Measurements from ENCODE around the gene FAM83D.

The FAM83D gene, protein sequence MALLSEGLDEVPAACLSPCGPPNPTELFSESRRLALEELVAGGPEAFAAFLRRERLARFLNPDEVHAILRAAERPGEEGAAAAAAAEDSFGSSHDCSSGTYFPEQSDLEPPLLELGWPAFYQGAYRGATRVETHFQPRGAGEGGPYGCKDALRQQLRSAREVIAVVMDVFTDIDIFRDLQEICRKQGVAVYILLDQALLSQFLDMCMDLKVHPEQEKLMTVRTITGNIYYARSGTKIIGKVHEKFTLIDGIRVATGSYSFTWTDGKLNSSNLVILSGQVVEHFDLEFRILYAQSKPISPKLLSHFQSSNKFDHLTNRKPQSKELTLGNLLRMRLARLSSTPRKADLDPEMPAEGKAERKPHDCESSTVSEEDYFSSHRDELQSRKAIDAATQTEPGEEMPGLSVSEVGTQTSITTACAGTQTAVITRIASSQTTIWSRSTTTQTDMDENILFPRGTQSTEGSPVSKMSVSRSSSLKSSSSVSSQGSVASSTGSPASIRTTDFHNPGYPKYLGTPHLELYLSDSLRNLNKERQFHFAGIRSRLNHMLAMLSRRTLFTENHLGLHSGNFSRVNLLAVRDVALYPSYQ

DNA sequence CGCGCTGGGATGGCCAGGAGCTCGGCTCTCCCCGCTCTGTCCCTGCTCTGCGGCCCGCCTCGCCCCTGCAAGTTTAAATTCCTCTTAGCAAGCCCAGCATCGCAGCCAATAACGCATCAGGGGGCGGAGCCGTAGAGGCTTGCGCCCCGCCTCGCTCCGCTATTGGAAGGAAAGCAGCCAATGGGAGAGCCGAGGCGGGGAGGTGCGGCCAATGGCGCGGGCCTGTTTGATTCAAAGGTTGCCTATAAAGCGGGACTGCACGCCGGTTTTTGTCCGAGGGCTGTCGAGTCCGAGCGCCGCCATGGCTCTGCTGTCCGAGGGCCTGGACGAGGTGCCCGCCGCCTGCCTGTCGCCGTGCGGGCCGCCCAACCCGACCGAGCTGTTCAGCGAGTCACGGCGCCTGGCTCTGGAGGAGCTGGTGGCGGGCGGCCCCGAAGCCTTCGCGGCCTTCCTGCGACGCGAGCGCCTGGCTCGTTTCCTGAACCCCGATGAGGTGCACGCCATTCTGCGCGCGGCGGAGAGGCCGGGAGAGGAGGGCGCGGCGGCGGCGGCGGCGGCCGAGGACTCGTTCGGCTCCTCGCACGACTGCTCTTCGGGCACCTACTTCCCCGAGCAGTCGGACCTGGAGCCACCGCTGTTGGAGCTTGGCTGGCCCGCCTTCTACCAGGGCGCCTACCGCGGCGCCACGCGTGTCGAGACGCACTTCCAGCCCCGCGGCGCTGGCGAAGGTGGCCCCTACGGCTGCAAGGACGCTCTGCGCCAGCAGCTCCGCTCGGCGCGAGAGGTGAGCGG lies at the start of gene FAM83D:
FAM83D (plus strand) TSS at position 276 of the 792 bp plus-strand sequence; CDS start at position 302, 26 bp downstream.
- FAIRE-seq (no peak), DNase-seq (ENCODE audit: insufficient read length, low spot score) (peak; percentile 96)
- TF ChIP-seq POLR2A (IDR thresholded peaks at IDR 0.05; ENCODE audit: low read depth, low read length): peak; percentile 97

DNA sequence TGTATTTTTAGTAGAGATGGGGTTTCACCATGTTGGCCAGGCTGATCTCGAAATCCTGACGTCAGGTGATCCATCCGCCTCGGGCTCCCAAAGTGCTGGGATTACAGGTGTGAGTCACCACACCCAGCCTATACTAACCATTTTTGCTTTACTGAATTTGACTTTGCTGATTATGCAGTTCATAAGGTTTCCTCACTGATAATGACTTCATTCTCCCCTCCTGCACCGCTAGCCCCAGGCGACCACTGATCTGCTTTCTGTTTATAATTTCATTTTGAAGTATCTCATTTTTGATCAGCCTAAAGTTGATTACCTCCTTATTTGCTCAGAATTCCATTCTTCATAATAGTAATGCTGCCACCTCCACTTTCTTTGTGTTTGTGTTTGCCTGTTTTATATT lies 48.7 kb upstream of the FAM83D start:
- no peak for DNase-seq (ENCODE audit: insufficient read length, low spot score)
- FAIRE-seq: no peak
- no peak for TF ChIP-seq POLR2A (IDR thresholded peaks at IDR 0.05; ENCODE audit: low read depth, low read length)

DNA sequence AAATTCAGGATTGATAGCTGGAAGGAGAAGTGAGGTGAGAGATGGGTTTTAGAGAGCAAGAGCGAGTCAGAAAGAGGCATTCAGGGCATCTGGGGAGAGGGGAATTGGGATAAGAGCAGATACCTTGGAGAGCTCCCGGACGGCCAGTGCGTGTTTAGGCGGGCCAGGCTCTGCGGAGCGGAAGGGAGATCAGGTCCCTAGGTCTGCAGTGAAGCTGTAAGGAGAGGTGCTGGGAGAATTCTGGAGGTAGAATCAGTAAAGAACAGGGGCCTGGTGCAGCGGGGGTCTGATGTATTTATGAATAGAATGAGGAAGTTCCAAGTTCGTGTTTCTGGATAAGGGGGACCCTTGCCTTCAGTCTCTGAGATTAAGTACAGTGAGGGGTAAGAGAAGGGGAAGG lies 47.4 kb upstream of the FAM83D start:
- no peak for TF ChIP-seq POLR2A (IDR thresholded peaks at IDR 0.05; ENCODE audit: low read depth, low read length)
- no peak for DNase-seq (ENCODE audit: insufficient read length, low spot score)
- FAIRE-seq: no peak

DNA sequence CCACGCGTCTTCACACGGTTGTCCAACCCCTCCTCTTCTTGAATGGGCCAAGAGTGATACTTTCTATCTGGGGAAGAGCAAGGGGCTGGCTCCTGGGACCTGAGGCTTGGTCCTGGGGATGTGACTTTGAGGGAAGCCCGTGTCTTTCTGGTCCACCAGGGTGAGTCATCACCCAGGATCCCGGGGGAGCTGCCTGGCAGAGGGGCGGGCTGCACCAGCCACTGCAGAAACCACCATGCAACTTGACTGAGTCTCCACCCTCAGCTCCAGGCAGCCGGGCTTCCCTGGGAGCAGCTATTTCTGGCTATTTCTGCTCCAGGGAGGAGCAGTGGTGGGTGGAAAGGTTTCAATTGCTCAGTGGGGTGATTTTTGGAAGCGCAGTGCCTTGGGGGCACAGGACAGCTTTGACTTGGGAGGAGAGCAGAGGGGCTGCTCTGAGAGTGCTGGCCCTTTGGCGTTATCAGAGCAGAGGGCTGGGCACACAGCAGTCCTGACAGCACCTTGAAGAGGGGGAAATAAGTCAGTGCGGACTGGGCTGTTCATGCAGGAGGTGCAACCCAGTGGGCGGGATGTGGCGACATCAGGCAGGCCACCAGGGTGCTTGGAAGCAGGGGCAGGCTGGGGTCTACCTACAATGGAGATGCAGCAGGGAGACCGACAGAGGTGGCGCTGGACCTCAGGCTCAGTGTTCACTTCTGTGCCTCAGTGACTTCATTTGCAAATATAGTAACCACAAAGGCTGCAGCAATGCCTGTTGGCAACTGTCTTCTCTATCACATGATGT lies 45.1 kb upstream of the FAM83D start:
- no peak for FAIRE-seq
- DNase-seq (ENCODE audit: insufficient read length, low spot score): no peak
- no peak for TF ChIP-seq POLR2A (IDR thresholded peaks at IDR 0.05; ENCODE audit: low read depth, low read length)

DNA sequence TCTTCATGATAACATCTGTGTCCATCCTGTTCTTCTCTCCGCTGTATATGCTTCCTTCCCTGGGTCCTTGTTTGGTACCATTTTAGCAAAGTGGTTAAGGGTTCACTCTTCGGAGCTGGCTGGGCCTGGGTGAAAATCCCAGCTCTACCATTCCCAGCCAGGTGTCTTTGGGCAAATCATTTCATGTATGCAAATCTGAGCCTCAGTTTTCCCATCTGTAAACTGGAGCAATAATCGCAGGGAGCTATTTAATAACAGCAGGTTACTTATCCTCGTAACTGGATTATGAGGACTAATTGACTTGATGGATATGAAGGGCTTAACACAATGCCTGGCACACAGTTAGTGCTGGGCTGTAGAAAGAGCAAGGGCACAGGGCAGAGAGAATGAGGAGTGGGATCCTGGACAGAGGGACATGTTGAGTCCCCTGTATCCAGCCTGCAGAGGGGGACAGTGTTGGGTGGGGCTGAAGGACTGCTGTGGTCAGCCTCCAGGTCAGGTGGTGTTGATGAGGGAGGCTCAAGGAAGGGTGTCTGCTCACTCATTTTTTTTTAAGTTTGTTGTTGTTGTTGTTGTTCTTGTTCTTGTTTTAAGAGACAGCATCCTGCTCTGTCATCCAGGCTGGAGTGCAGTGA lies 44.3 kb upstream of the FAM83D start:
- no peak for DNase-seq (ENCODE audit: insufficient read length, low spot score)
- no peak for FAIRE-seq
- TF ChIP-seq POLR2A (IDR thresholded peaks at IDR 0.05; ENCODE audit: low read depth, low read length): no peak

DNA sequence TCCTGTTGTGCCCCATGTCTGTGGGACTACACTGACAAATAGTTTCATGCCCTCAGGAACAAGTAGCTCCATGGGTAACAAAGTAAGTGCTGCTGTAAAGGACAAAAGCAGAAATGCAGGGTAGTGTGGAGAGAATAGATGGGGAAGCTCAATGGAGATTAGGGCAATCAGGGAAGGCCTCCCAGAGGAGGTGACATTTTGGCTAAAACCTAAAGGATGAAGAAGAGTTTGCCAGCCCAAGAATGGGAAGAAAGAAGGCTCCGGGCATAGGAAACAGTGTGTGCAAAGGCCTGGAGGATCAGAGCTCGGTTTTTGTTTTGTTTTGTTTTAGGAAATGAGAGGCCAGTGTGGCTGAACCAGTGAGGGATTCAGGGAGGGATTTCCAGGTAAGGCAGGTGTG lies 43.6 kb upstream of the FAM83D start:
- FAIRE-seq: no peak

DNA sequence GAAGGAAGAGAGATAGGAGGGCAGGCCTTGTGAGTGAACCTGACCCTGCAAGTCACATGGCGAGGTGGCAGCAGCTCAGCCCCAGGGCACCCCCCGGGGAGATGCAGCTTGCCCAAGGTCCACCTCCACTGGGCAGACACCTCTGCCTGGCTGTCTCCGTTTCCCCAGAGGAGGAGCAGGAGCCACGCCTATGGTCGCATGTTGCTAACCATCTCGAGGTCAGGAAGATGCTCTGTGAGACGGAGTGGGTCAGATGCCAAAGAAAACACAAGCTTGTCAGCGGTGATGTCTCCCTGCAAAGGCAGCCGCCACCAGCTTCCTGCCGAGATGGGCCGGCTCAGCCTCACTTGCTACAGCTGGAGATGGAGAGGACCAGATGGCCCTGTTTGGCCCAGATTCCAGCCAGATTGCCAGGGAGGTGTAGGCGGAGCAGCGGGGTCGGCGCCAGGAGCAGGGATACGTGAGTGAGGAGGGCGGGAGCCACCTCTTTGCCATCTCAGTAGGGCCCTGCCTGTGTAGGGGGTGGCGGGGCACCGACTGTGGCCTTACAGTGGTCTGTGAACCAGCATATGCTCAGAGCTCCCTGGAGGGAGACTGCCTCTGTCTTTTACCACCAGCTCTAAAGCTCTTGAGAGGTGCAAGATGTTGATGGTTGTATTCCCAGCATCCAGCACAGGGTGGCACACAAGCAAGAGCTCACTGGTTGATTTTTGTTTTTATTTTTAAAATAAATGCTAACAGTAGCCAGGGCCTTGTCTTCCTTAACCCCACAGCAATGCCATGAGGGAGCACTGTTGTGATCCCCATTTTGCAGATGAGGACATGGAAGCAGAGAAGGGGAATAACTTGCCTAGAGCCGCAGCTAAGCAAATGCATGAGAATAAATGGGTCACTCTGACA lies 42.9 kb upstream of the FAM83D start:
- FAIRE-seq (no peak), DNase-seq (ENCODE audit: insufficient read length, low spot score) (no peak)
- TF ChIP-seq POLR2A (IDR thresholded peaks at IDR 0.05; ENCODE audit: low read depth, low read length): no peak; the same call in 1 of the 2 replicates

More for the DNA sequence above, 43.6 kb upstream of the FAM83D start:
- no peak for DNase-seq (ENCODE audit: insufficient read length, low spot score)
- no peak for TF ChIP-seq POLR2A (IDR thresholded peaks at IDR 0.05; ENCODE audit: low read depth, low read length)

DNA sequence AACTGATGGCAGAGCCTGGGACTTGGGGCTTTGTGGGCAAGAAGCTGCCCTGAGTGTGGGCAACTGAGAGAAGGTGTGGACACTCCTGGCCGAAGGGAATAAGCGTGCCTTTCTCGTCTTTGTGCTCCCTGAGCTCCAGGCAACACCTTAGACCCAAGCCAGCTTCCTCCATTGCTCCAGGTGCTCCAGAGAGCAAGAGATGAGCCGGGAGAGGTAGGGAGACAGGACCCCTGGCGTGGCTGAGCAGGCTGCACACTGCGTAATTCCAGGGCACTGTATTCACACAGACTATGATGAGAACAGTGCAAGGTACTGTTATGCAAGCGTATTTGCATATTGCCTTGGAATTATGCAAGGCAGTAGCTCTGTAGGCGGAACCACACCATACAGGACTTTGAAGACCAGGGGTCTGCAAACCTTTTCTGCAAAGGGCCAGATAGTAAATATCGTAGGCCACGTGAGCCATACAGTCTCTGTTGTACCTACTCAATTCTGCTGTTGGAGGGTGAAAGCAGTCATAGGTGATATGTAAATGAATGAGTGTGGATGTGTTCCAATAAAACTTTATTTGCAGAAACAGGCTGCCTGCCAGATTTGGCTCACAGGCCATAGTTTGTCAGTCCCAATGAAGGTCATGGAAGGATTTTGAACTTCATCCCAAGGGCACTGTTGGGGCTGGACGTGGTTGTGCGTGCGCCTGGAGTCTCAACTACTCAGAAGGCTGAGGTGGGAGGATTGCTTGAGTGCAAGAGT lies 42.1 kb upstream of the FAM83D start:
- DNase-seq (ENCODE audit: insufficient read length, low spot score): no peak
- no peak for FAIRE-seq
- TF ChIP-seq POLR2A (IDR thresholded peaks at IDR 0.05; ENCODE audit: low read depth, low read length): no peak

DNA sequence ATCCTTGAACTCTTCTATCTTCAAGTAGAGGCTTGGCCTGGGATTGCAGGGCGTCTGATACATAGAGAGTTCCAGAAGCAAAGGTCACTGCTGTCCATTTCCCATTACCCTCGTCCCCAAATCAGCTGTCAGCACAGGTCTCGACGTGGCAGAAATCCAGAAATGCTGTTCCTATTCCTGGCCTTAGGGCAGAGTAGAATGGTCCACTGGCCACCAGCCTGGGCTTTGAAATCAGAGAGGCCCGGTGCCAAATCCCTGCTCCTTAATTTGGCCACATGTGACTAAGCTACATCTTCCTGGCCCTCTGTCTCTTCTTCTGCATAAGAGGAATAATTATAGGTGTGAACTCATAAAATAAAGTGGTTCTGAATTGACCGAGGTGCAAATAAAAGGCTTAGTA lies 40.9 kb upstream of the FAM83D start:
- no peak for FAIRE-seq
- no peak for DNase-seq (ENCODE audit: insufficient read length, low spot score)
- no peak for TF ChIP-seq POLR2A (IDR thresholded peaks at IDR 0.05; ENCODE audit: low read depth, low read length)

DNA sequence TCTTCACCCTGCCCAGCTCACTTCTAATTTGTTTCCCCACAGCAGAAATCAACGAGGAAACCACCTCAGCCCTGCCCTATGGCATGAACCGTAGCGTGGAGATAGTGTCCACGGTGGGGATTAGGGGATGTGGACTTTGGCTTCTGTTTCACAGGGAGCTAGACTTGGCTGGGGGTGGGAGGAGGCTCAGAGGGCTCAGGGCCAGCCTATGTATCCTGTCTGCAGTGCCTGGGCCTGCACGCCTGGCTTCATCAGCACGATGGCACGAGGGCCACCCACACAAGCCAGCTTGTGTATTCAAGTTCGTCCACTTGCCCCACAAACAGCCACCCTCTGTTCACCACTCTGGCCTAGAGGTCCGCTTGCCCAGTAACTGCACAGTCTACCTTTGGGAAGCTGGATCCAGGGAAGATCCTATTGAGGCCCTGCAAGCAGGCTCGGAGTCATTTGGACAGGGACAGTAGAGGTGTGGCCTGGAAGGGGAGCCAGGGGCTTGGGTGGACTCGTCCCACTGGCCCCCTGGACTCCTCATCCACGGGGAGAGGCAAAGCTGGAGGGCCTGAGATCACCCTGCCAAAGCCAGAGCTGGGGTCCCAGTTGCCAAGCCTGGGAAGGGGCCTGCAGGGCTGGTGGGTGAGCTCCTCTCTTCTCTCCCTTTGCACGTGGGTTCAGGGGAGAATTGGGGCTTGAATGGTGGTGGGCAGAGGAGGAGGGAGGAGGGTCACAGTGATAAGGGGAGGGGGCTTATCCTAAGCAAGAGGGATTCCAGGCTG lies 38.0 kb upstream of the FAM83D start:
- TF ChIP-seq POLR2A (IDR thresholded peaks at IDR 0.05; ENCODE audit: low read depth, low read length): no peak
- no peak for FAIRE-seq
- DNase-seq (ENCODE audit: insufficient read length, low spot score): no peak

DNA sequence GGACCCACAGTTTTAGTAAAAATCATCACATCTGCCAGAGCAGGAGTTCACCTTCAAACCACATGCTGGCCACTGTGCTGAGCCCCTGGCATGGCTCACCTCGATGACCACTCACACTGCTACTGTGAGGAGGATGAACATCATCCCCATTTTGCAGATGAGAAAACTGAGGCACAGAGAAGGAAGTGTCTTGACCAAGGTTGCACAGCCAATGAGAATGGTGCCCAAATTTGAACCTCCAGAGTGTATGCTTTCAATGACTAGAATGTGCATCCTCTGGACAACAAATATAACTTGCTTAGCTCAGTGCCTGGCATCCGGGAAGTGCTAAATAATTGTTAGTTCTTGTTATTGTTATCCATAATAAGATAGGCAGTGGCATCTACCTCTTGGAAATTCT lies 37.2 kb upstream of the FAM83D start:
- DNase-seq (ENCODE audit: insufficient read length, low spot score) (no peak), FAIRE-seq (no peak)
- no peak for TF ChIP-seq POLR2A (IDR thresholded peaks at IDR 0.05; ENCODE audit: low read depth, low read length)
